GM10847 (cell line): ENCODE measurements around the gene SLC29A3.

Source experiments
- POLR2A ChIP-seq: IDR thresholded peaks from 2 replicates; pipeline ENCODE4 v1.6.1; 2011; ENCODE audit not compliant: insufficient read length; ENCODE audit errors: extremely low read depth

Gene SLC29A3

GRCh38 chr10:71380841-71381240 lies 61.8 kb downstream of the SLC29A3 start:
- TF ChIP-seq POLR2A, result no peak

- no peak for TF ChIP-seq POLR2A
These were observed 62.6 kb downstream of the SLC29A3 start for GRCh38 chr10:71381611-71382010.

GRCh38 chr10:71382028-71382427 lies 63.0 kb downstream of the SLC29A3 start:
- no peak for TF ChIP-seq POLR2A

GRCh38 chr10:71382757-71383156 lies 63.7 kb downstream of the SLC29A3 start:
- no peak for TF ChIP-seq POLR2A

- no peak for TF ChIP-seq POLR2A
These were observed 65.1 kb downstream of the SLC29A3 start for GRCh38 chr10:71383972-71384687.

GRCh38 chr10:71388171-71388570 lies 69.1 kb downstream of the SLC29A3 start:
- TF ChIP-seq POLR2A, result no peak

GRCh38 chr10:71388583-71389310 lies 69.7 kb downstream of the SLC29A3 start:
- no peak for TF ChIP-seq POLR2A

GRCh38 chr10:71389768-71390460 lies 70.9 kb downstream of the SLC29A3 start:
- no peak for TF ChIP-seq POLR2A

- TF ChIP-seq POLR2A, result no peak
These were observed 71.4 kb downstream of the SLC29A3 start for GRCh38 chr10:71390461-71390835.

- no peak for TF ChIP-seq POLR2A
These were observed 72.0 kb downstream of the SLC29A3 start for GRCh38 chr10:71390921-71391690.

GRCh38 chr10:71391701-71392100 lies 72.6 kb downstream of the SLC29A3 start:
- TF ChIP-seq POLR2A, result no peak

GRCh38 chr10:71392292-71392691 lies 73.2 kb downstream of the SLC29A3 start:
- TF ChIP-seq POLR2A, result no peak

GRCh38 chr10:71392791-71393781 lies 74.0 kb downstream of the SLC29A3 start:
- TF ChIP-seq POLR2A, result no peak

- no peak for TF ChIP-seq POLR2A
These were observed 74.9 kb downstream of the SLC29A3 start for GRCh38 chr10:71393841-71394475.
